Cardiac atrium fibroblast (primary cell): Measurements from ENCODE around the gene SDK2. TPM values are rescaled to one million over a fixed set of nuclear protein-coding genes. Genes with fewer than 3 reads are reported as not detected.

Experiments used
- total RNA-seq: library from RNA; depleted of rRNA; stranded (reverse); fragments of >200 nt; gene quantifications from 2 replicates; pipeline ENCODE4 v1.2.3, GENCODE V29; 2015

The SDK2 gene, protein sequence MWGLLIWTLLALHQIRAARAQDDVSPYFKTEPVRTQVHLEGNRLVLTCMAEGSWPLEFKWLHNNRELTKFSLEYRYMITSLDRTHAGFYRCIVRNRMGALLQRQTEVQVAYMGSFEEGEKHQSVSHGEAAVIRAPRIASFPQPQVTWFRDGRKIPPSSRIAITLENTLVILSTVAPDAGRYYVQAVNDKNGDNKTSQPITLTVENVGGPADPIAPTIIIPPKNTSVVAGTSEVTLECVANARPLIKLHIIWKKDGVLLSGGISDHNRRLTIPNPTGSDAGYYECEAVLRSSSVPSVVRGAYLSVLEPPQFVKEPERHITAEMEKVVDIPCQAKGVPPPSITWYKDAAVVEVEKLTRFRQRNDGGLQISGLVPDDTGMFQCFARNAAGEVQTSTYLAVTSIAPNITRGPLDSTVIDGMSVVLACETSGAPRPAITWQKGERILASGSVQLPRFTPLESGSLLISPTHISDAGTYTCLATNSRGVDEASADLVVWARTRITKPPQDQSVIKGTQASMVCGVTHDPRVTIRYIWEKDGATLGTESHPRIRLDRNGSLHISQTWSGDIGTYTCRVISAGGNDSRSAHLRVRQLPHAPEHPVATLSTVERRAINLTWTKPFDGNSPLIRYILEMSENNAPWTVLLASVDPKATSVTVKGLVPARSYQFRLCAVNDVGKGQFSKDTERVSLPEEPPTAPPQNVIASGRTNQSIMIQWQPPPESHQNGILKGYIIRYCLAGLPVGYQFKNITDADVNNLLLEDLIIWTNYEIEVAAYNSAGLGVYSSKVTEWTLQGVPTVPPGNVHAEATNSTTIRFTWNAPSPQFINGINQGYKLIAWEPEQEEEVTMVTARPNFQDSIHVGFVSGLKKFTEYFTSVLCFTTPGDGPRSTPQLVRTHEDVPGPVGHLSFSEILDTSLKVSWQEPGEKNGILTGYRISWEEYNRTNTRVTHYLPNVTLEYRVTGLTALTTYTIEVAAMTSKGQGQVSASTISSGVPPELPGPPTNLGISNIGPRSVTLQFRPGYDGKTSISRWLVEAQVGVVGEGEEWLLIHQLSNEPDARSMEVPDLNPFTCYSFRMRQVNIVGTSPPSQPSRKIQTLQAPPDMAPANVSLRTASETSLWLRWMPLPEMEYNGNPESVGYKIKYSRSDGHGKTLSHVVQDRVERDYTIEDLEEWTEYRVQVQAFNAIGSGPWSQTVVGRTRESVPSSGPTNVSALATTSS (N-terminal part only)
- not detected in 2 replicates for total RNA-seq

DNA sequence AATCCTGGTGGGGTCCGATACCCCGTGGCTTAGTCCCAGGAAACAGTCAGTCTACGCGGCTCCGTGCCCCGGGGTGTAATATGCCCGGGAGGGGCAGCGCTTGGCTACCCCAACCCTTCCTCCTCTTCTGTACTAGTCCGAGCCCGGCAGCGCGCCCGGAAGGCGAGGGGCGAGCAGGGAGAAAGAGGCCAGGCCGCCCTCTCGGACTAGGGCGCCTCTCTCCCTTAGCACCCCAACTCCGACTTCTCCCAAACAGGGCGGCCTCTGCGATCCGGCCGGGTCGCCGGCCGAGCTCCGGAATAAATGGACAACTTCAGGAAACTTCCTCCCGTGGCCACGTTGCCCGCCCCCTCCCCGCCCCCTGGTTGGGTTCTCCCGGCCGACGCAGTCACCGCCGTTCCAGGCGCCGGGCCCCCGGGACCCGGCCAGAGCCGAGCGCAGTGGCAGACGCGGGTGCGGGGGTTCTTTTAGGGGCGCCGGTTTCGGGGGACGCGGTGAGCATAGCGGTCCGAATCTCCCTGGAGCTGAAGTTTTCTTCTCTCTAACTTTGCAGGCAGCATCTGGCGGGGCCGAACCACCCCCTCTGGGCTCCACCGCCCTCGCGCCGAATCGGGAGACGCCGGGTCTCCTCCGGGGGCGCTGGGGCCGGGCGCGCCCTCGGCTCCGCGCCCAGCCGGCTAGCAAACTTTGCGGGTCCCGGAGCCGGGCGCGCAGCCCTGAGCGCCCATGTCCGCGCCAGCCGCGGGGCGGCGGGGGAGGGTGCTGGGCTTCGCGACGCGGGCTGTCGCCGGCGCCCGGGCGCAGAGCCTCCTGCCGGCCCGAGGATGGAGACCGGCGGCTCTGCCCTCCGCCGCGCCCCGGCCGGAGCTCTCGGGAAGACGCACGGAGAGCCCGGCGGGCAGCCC is at the start of gene SDK2:
TSS of gene SDK2 (minus strand) at position 301 of the 905 bp plus-strand sequence. CDS start 357 bp downstream, outside the sequence.

DNA sequence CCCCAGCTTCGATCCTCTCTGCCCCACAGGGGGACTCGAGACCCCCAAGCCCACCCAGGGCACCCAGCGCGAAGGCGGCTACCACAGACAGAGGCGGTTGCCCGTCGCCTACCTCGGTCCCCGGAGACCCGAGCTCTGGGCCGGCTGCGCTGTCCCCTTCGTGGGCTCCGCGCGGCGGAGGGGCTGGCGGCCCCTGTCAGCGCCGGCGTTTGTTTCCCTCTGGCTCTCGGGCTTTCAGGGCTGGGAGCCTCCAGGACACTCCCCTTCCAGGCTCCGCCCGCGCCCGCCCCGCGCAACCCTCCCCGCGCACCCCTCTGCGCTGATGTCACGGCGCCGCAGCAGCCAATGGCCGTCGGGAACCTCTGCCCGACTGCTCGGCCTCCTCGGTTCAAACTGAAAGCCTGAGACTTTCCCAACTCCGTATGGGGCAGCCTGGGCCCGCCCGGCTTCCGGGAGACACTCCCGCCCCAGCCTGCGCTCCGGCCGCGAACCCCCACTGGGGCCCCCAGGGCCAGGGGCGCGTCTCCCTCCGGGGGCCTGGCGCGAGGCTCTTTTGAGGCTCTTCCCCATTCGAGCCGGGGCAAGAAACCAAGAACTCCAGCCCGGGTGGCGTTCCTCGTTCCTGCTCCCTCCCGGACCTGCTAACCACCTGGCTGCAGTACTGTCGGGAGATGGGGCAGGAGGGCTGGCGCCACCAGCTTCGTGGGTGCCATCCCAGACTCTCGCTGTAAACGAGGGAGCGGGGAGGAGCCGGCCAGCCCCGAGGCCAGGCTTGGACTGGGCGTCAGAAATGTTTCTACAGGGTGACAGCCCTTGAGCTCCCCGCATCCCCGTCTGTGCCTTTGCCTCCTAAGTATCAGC is 332.2 kb downstream of the SDK2 start, which contains the start of gene CDC42EP4:
TSS of gene CDC42EP4 (minus strand) at position 221 of the 861 bp plus-strand sequence. CDS start 25,501 bp downstream, outside the sequence.

